Mucosa of descending colon (tissue), 3 donors: ENCODE measurements around the gene CYGB. TPM values are rescaled to one million over a fixed set of nuclear protein-coding genes. Genes with fewer than 3 reads are reported as not detected.

Source experiments
- ATAC-seq: fragments of 200-7000 bp; cut with Tn5 transposase; one replicate; pipeline ENCODE4 v1.9.1; 2020; ENCODE audit warnings: mild to moderate bottlenecking, moderate library complexity
- DNase-seq, 3 donors: peaks; one replicate each; pipeline ENCODE4 v3.0.0-alpha.2; 2020
- H3K36me3 ChIP-seq: fragments of 200-600 bp; one replicate; pipeline ENCODE4 v1.8.0; 2021; ENCODE audit warnings: low read depth, mild to moderate bottlenecking
- H3K4me1 ChIP-seq: fragments of 200-600 bp; one replicate; pipeline ENCODE4 v1.8.0; 2021; ENCODE audit warnings: low read depth, mild to moderate bottlenecking
- H3K4me3 ChIP-seq: fragments of 200-600 bp; one replicate; pipeline ENCODE4 v1.8.0; 2021; ENCODE audit warnings: mild to moderate bottlenecking
- H3K9me3 ChIP-seq: fragments of 200-600 bp; one replicate; pipeline ENCODE4 v1.8.0; 2021; ENCODE audit warnings: mild to moderate bottlenecking
- intact Hi-C, 2 donors: fragments of 100-400 bp; cut with DNase I in 1 of 2; cut with micrococcal nuclease in 1 of 2; formaldehyde crosslinking; loops; one replicate each; pipeline versions ENCODE4 v1.11.0 to v1.11.1; 2022; cut with DNase I, micrococcal nuclease
- total RNA-seq, 3 donors: library from RNA; stranded (reverse); fragmentation: NEBNext Ultra II Directional in 2 of 3; extraction: Animal tissue kit (Norgen Biotek cat#: 25700) in 2 of 3; gene quantifications; one replicate each; pipeline versions ENCODE4 v1.2.1 to v1.2.4, GENCODE V29; 2021 to 2023
- TF ChIP-seq, protein P1 (sequence below): fragments of 200-600 bp; IDR thresholded peaks from one replicate; pipeline ENCODE4 v1.8.0; 2022; ENCODE audit warnings: antibody characterized with exemption, mild to moderate bottlenecking
- donor health status: DM: no; HTN: no; CAD: no; lungs with moderate emphysema.
- donor health status: DM: no; HTN: no; CAD: no.
- donor health status: DM: no; HTN: yes; CAD: no.

CYGB gene
- total RNA-seq, 3 donors from 2014 or later: 10.6 to 24.0 (median 15.1) TPM

GRCh38 chr17:76504117-76504516 lies 33.4 kb downstream of the CYGB start:
- intact Hi-C loops: no loop called here

GRCh38 chr17:76502341-76503211 lies 34.9 kb downstream of the CYGB start:
- H3K4me1 ChIP-seq: peaks cover 35% of the 10 kb centered on the region
- DNase-seq (no peak), ATAC-seq (no peak)
- H3K9me3 ChIP-seq: no peaks in the 10 kb centered on the region
- intact Hi-C loops: no loop called here
- H3K4me3 ChIP-seq: no peak overlapping the region
- H3K36me3 ChIP-seq: no peaks in the 10 kb centered on the region
- TF ChIP-seq, protein P1, sequence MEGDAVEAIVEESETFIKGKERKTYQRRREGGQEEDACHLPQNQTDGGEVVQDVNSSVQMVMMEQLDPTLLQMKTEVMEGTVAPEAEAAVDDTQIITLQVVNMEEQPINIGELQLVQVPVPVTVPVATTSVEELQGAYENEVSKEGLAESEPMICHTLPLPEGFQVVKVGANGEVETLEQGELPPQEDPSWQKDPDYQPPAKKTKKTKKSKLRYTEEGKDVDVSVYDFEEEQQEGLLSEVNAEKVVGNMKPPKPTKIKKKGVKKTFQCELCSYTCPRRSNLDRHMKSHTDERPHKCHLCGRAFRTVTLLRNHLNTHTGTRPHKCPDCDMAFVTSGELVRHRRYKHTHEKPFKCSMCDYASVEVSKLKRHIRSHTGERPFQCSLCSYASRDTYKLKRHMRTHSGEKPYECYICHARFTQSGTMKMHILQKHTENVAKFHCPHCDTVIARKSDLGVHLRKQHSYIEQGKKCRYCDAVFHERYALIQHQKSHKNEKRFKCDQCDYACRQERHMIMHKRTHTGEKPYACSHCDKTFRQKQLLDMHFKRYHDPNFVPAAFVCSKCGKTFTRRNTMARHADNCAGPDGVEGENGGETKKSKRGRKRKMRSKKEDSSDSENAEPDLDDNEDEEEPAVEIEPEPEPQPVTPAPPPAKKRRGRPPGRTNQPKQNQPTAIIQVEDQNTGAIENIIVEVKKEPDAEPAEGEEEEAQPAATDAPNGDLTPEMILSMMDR: no peak

More at GRCh38 chr17:76504117-76504516, 33.4 kb downstream of the CYGB start:
- H3K36me3 ChIP-seq: no peaks in the 10 kb centered on the region
- DNase-seq (no peak), ATAC-seq (no peak)
- H3K4me1 ChIP-seq: peaks cover 23% of the 10 kb centered on the region
- H3K9me3 ChIP-seq: no peaks in the 10 kb centered on the region
- no peak overlapping the region for H3K4me3 ChIP-seq
- TF ChIP-seq, protein P1: no peak

- intact Hi-C loops: no loop called here
- ATAC-seq: no peak
Observed at GRCh38 chr17:76501827-76502307, 35.6 kb downstream of the CYGB start.

DNA sequence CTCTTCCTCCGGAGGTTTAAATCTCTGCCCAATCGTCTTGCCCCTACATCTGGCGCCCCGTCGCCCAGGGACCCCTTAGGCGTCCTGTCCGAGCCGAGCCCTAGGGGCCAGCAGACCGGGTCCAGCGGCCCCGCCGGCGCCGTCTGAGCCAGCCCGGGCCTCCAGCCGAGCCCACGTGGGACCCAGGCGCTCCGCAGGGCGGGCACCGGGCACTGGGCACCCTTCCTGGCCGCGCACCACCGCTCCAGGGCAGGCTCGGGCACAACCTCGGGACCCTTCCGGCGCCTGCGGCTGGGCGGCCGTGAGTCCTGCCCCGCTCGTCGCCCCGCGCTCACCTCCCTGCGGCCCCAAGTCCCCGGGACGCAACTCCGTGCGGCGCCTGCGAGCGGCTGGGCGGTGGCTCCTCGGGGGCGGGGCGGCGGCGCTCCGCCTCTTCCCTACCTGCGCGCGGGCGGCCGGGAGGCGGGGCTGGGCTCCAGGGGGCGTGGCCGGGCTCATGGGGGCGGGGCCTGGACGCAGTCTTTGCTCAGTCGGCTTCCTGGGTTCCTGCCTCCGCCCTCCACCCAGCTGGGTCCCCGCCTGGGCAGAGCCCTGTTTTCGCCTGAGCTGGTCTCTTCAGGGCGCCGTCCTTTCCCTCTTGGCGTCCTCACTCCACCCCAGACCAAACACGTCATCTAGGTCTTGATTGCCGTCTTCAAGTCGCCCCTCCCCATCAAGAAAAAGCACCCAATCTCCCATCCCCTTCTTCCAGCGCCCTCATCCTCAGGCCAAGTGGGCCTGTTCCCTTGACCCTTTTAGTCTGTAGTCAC lies 36.3 kb downstream of the CYGB start, which contains the start of gene RHBDF2:
TSS of gene RHBDF2 (minus strand) at position 406 of the 809 bp plus-strand sequence. CDS start 19,899 bp downstream, outside the sequence.
- TF ChIP-seq, protein P1: no peak
- Histone ChIP-seq H3K4me1 (peaks cover 35% of the 10 kb centered on the region), H3K36me3 (no peaks in the 10 kb centered on the region), H3K9me3 (no peaks in the 10 kb centered on the region), H3K4me3 (peak within 1 kb of the TSS; percentile 40)
- DNase-seq: peak; percentile 95 to 98 (median 97)
- peak; percentile 95 for ATAC-seq
- intact Hi-C loops: no loop called here

More at GRCh38 chr17:76501827-76502307, 35.6 kb downstream of the CYGB start:
- DNase-seq: no peak
- TF ChIP-seq, protein P1: no peak
- H3K9me3 ChIP-seq: no peaks in the 10 kb centered on the region
- no peaks in the 10 kb centered on the region for H3K36me3 ChIP-seq
- peaks cover 35% of the 10 kb centered on the region for H3K4me1 ChIP-seq
- no peak overlapping the region for H3K4me3 ChIP-seq

DNA sequence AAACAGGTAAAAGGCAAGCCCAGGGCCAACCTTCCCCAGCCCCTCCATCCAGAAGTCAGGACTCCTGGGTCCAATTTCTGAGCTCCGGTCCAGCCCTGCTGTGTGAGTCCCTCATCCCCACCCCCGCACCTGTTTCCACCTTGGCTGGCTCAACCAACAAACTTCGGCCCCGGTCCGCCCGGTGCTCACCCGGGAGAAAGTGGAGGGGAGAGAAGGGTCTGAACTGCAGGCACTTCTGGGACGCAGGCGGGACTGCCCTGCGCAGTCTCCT lies 36.8 kb downstream of the CYGB start:
- TF ChIP-seq, protein P1: no peak
- Histone ChIP-seq H3K9me3 (no peaks in the 10 kb centered on the region), H3K4me1 (peaks cover 35% of the 10 kb centered on the region), H3K4me3 (peak overlapping the region; percentile 40), H3K36me3 (no peaks in the 10 kb centered on the region)
- peak in 1 of 3 donors; percentile 66 for DNase-seq
- intact Hi-C loops: no loop called here
- peak; percentile 31 for ATAC-seq
